AG09319 (cell line): Measurements from ENCODE around the gene LRRC43.

Source experiments
- DNase-seq: peaks from one replicate; pipeline ENCODE4 v3.0.0-alpha.2; 2010; ENCODE audit warnings: low read depth; ENCODE audit errors: extremely low read depth
- TF ChIP-seq, protein P1 (sequence below): IDR thresholded peaks from 2 replicates; pipeline ENCODE4 v1.5.1; 2011; ENCODE audit warnings: low read depth, mild to moderate bottlenecking, inconsistent platforms, low read length, moderate library complexity

LRRC43 gene

DNA sequence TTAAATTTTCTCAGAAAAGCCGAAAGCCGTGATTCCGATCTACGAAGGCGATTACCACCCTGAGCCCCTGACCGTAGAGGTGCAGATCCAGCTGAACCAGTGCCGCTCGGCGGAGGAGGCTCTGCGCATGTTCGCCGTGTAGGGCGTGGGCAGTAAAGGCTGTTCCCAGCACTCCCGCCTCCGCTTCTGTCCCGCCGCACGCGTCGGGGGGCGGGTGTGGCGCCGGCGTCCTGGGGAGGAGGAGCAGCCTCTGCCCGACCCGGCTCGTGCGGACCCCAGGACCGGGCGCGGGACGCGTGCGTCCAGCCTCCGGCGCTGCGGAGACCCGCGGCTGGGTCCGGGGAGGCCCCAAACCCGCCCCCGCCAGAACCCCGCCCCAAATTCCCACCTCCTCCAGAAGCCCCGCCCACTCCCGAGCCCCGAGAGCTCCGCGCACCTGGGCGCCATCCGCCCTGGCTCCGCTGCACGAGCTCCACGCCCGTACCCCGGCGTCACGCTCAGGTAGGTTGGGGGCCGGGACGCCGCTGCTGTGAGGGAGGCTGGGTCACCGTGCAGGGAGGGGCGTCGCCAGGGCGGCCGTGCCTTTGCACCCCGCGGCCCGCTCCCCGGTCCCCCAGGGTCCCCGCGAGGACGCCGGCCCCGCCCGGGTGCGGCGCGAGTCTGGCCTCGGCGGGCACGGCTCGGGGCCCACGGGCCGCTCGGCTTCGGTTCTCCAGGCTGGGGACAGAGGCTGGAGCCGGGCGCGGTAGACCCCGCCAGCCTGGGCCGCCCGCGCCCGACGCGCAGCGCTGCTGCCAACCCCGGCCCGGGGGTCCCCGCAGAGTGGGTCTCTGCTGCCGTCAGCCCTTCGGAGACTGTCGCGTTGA lies 20.6 kb downstream of the LRRC43 start, which contains the start of gene B3GNT4:
TSS of gene B3GNT4 (plus strand) at position 409 of the 866 bp plus-strand sequence. CDS start 910 bp downstream, outside the sequence.
- TF ChIP-seq, protein P1, sequence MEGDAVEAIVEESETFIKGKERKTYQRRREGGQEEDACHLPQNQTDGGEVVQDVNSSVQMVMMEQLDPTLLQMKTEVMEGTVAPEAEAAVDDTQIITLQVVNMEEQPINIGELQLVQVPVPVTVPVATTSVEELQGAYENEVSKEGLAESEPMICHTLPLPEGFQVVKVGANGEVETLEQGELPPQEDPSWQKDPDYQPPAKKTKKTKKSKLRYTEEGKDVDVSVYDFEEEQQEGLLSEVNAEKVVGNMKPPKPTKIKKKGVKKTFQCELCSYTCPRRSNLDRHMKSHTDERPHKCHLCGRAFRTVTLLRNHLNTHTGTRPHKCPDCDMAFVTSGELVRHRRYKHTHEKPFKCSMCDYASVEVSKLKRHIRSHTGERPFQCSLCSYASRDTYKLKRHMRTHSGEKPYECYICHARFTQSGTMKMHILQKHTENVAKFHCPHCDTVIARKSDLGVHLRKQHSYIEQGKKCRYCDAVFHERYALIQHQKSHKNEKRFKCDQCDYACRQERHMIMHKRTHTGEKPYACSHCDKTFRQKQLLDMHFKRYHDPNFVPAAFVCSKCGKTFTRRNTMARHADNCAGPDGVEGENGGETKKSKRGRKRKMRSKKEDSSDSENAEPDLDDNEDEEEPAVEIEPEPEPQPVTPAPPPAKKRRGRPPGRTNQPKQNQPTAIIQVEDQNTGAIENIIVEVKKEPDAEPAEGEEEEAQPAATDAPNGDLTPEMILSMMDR, result no peak

DNA sequence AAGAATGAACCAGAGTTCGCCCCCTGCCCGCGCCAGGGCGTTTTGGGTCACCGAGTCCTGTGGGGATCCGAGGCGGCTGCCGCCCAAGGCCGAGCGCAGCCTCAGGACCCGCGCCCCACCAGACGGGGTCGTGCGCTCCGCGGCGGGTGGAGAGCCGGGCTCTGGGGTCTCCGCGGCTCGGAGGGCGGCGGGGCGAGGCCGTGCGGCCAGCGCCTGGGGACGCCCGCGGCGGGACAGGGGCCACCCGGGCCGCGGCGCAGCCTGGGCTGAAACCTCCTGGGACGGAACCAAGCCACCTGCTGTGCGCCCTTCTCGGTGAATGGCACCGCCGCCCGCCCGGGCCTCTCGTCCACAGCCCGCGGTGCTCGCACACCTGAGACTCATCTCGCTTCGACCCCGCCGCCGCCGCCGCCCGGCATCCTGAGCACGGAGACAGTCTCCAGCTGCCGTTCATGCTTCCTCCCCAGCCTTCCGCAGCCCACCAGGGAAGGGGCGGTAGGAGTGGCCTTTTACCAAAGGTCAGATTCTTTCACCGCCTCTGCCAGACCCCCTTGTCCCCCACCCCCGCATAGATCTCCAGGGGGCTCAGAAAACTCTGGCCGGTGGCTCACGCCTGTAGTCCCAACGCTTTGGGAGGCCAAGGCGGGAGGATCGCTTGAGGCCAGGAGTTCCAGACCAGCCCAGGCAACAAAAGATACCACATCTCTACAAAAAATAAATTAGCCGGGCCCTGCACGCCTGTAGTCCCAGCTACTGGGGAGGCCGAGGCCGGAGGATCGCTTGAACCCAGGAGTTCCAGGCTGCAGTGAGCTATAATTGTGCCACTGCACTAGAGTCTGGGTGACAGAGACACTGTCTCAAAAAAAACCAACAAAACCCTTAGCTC lies 21.5 kb downstream of the LRRC43 start:
- DNase-seq, result no peak
- TF ChIP-seq, protein P1, result no peak

More for the DNA sequence above, 20.6 kb downstream of the LRRC43 start, which contains the start of gene B3GNT4:
- DNase-seq, result no peak

- TF ChIP-seq, protein P1, result no peak
- no peak for DNase-seq
Measured at GRCh38 chr12:122205053-122205925, 22.4 kb downstream of the LRRC43 start.

GRCh38 chr12:122206111-122206881 lies 23.4 kb downstream of the LRRC43 start:
- TF ChIP-seq, protein P1, result no peak
- no peak for DNase-seq

GRCh38 chr12:122206976-122207375 lies 24.1 kb downstream of the LRRC43 start:
- DNase-seq, result no peak
- TF ChIP-seq, protein P1, result no peak

GRCh38 chr12:122207391-122207790 lies 24.5 kb downstream of the LRRC43 start:
- TF ChIP-seq, protein P1, result no peak

More at GRCh38 chr12:122207391-122207790, 24.5 kb downstream of the LRRC43 start:
- DNase-seq, result no peak
